ENCODE results near the gene FMN1. TPM values are rescaled to one million over a fixed set of nuclear protein-coding genes. Genes with fewer than 3 reads are reported as not detected.

FMN1 gene
- total RNA-seq, 1 experiment from 2014 or later, result 4.5 TPM

DNA sequence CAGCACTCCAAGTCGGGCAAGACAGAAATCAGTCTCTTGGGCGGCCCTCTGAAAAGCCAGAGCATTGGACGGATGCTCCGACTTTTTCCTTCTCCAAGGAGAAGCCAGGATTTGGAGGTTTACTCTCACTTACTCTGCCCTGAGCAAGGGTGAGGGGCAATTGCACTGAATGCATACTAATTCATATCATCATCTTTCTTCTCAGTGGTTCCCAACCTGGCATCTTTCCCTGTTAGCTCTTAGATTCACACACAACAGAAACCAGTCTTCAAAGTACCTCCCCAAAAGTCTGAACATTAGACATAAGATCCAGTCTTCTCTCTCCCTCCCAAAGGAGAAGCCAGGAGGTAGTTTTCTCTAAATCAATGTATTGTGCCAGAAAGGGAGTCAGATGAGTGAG, 257.5 kb downstream of the FMN1 start (continued):
- TF ChIP-seq, protein P1, sequence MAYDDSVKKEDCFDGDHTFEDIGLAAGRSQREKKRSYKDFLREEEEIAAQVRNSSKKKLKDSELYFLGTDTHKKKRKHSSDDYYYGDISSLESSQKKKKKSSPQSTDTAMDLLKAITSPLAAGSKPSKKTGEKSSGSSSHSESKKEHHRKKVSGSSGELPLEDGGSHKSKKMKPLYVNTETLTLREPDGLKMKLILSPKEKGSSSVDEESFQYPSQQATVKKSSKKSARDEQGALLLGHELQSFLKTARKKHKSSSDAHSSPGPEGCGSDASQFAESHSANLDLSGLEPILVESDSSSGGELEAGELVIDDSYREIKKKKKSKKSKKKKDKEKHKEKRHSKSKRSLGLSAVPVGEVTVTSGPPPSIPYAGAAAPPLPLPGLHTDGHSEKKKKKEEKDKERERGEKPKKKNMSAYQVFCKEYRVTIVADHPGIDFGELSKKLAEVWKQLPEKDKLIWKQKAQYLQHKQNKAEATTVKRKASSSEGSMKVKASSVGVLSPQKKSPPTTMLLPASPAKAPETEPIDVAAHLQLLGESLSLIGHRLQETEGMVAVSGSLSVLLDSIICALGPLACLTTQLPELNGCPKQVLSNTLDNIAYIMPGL (CRISPR knock-in tag; IDR thresholded peaks at IDR 0.05), result no peak
- TF ChIP-seq, protein P2, sequence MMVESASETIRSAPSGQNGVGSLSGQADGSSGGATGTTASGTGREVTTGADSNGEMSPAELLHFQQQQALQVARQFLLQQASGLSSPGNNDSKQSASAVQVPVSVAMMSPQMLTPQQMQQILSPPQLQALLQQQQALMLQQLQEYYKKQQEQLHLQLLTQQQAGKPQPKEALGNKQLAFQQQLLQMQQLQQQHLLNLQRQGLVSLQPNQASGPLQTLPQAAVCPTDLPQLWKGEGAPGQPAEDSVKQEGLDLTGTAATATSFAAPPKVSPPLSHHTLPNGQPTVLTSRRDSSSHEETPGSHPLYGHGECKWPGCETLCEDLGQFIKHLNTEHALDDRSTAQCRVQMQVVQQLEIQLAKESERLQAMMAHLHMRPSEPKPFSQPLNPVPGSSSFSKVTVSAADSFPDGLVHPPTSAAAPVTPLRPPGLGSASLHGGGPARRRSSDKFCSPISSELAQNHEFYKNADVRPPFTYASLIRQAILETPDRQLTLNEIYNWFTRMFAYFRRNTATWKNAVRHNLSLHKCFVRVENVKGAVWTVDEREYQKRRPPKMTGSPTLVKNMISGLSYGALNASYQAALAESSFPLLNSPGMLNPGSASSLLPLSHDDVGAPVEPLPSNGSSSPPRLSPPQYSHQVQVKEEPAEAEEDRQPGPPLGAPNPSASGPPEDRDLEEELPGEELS (CRISPR knock-in tag; IDR thresholded peaks at IDR 0.05), result no peak
- no peak for TF ChIP-seq CBFB (CRISPR knock-in tag; IDR thresholded peaks at IDR 0.05; ENCODE audit: low read depth)
- TF ChIP-seq TEAD4 (CRISPR knock-in tag; IDR thresholded peaks at IDR 0.05), result no peak
- TF ChIP-seq KAT7 (CRISPR knock-in tag; IDR thresholded peaks at IDR 0.05; ENCODE audit: borderline replicate concordance), result no peak
- TF ChIP-seq, protein P3, sequence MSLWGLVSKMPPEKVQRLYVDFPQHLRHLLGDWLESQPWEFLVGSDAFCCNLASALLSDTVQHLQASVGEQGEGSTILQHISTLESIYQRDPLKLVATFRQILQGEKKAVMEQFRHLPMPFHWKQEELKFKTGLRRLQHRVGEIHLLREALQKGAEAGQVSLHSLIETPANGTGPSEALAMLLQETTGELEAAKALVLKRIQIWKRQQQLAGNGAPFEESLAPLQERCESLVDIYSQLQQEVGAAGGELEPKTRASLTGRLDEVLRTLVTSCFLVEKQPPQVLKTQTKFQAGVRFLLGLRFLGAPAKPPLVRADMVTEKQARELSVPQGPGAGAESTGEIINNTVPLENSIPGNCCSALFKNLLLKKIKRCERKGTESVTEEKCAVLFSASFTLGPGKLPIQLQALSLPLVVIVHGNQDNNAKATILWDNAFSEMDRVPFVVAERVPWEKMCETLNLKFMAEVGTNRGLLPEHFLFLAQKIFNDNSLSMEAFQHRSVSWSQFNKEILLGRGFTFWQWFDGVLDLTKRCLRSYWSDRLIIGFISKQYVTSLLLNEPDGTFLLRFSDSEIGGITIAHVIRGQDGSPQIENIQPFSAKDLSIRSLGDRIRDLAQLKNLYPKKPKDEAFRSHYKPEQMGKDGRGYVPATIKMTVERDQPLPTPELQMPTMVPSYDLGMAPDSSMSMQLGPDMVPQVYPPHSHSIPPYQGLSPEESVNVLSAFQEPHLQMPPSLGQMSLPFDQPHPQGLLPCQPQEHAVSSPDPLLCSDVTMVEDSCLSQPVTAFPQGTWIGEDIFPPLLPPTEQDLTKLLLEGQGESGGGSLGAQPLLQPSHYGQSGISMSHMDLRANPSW (CRISPR knock-in tag; conservative IDR thresholded peaks at IDR 0.05; ENCODE audit: low read depth), result no peak
- TF ChIP-seq MYBL2 (CRISPR knock-in tag; IDR thresholded peaks at IDR 0.05), result no peak
- TF ChIP-seq, protein P4, sequence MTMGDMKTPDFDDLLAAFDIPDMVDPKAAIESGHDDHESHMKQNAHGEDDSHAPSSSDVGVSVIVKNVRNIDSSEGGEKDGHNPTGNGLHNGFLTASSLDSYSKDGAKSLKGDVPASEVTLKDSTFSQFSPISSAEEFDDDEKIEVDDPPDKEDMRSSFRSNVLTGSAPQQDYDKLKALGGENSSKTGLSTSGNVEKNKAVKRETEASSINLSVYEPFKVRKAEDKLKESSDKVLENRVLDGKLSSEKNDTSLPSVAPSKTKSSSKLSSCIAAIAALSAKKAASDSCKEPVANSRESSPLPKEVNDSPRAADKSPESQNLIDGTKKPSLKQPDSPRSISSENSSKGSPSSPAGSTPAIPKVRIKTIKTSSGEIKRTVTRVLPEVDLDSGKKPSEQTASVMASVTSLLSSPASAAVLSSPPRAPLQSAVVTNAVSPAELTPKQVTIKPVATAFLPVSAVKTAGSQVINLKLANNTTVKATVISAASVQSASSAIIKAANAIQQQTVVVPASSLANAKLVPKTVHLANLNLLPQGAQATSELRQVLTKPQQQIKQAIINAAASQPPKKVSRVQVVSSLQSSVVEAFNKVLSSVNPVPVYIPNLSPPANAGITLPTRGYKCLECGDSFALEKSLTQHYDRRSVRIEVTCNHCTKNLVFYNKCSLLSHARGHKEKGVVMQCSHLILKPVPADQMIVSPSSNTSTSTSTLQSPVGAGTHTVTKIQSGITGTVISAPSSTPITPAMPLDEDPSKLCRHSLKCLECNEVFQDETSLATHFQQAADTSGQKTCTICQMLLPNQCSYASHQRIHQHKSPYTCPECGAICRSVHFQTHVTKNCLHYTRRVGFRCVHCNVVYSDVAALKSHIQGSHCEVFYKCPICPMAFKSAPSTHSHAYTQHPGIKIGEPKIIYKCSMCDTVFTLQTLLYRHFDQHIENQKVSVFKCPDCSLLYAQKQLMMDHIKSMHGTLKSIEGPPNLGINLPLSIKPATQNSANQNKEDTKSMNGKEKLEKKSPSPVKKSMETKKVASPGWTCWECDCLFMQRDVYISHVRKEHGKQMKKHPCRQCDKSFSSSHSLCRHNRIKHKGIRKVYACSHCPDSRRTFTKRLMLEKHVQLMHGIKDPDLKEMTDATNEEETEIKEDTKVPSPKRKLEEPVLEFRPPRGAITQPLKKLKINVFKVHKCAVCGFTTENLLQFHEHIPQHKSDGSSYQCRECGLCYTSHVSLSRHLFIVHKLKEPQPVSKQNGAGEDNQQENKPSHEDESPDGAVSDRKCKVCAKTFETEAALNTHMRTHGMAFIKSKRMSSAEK (CRISPR knock-in tag; IDR thresholded peaks at IDR 0.05; ENCODE audit: borderline replicate concordance), result no peak

DNA sequence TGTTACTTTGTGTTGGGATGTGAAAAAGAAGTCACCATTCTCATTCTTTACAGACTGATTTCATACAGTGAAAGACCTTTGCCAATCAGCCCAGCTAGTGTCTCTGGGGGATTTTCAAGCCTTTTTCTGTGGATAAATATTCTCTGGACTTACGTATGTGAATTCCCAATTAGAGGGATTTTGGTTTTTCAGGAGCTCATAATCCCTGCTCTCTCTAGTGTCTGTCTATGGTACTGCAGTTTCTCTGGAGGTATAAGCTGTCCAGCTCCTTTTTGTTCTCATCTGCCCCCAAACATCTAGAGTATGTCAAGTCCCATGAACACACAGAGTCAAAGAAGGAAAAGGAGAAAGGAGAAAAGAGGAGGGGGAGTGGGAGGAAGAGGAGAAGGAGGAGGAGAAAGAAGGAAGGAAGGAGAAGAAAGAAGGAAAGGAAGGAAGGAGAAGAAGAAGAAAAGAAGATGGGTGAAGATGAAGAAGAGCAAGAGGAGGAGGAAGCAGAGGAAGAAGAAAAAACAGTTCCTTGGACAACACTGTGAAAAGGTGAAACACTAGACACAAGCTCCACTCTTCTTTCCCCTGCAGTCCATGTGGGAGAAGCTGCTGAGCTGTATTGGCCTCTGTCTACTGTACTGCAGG, 258.1 kb downstream of the FMN1 start:
- no peaks in the 10 kb centered on the region for H3K4me1 Mint-ChIP-seq
- H3K36me3 Mint-ChIP-seq, result peaks cover 12% of the 10 kb centered on the region
- peaks cover 16% of the 10 kb centered on the region for H3K9me3 Mint-ChIP-seq
- H3K27me3 Mint-ChIP-seq (ENCODE audit: low read depth), result no peaks in the 10 kb centered on the region; the same call in 1 of the 2 replicates
- H3K27ac Mint-ChIP-seq, result no peak overlapping the region
- TF ChIP-seq SMAD3 (CRISPR knock-in tag; IDR thresholded peaks at IDR 0.05; ENCODE audit: borderline replicate concordance), result no peak
- TF ChIP-seq, protein P5, sequence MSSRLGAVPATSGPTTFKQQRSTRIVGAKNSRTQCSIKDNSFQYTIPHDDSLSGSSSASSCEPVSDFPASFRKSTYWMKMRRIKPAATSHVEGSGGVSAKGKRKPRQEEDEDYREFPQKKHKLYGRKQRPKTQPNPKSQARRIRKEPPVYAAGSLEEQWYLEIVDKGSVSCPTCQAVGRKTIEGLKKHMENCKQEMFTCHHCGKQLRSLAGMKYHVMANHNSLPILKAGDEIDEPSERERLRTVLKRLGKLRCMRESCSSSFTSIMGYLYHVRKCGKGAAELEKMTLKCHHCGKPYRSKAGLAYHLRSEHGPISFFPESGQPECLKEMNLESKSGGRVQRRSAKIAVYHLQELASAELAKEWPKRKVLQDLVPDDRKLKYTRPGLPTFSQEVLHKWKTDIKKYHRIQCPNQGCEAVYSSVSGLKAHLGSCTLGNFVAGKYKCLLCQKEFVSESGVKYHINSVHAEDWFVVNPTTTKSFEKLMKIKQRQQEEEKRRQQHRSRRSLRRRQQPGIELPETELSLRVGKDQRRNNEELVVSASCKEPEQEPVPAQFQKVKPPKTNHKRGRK (CRISPR knock-in tag; IDR thresholded peaks at IDR 0.05; ENCODE audit: borderline replicate concordance), result peak; percentile 83; the same call in 1 of the 2 replicates
- ATAC-seq (peak; percentile 69), DNase-seq (ENCODE audit: low spot score) (no peak)
- H3K4me3 Mint-ChIP-seq, result no peak overlapping the region
- CTCF ChIA-PET, result interaction anchor here (0.7 to 1.8 kb wide), 48 partner anchors 8 to 295 kb away, joined by 3 to 30 read pairs (median 4); partner anchors contain the start of gene SCG5
- POLR2A ChIA-PET, result no interaction called here
